Measurements from ENCODE around the gene ARVCF. TPM values are rescaled to one million over a fixed set of nuclear protein-coding genes. Genes with fewer than 3 reads are reported as not detected.
A peak's percentile ranks its signal among the peaks of the same experiment; 100 is the strongest.

The ARVCF gene
- total and polyA plus RNA-seq, 2 donors (not counting 3 experiments of a cell fraction or from before 2014, with no cell fraction given) = 81.3 to 105 TPM

GRCh38 chr22:20021196-20022181 lies 4.9 kb upstream of the ARVCF start:
- intact Hi-C loops (cut with micrococcal nuclease) = loop anchor here (2.0 kb wide), 2 partner anchors 23 to 59 kb away; partner anchors contain the start of gene DGCR8
- Histone ChIP-seq H3K4me1 (ENCODE audit: control insufficient read depth, extremely low read depth, insufficient read depth, low read length) (peaks cover 17% of the 10 kb centered on the region), H3K36me3 (ENCODE audit: control insufficient read depth in 2 of 2, extremely low read depth in 1 of 2, insufficient read depth in 2 of 2, low read length in 2 of 2) (no peaks in the 10 kb centered on the region), H3K4me3 (replicated peaks in 1 of 3; ENCODE audit: insufficient read depth in 1 of 3, low read depth in 1 of 3, low read length in 3 of 3) (peak overlapping the region; percentile 69 to 82 (median 81)), H2AFZ (ENCODE audit: low read depth, low read length) (peak overlapping the region; percentile 45), H3K9me3 (replicated peaks; ENCODE audit: control insufficient read depth, insufficient read depth, low read length) (no peaks in the 10 kb centered on the region), H3K27ac (ENCODE audit: insufficient read depth, low read depth, low read length) (peak overlapping the region; percentile 74), H3K9me1 (replicated peaks; ENCODE audit: control insufficient read depth, extremely low read depth, insufficient read depth, low read length) (no peaks in the 10 kb centered on the region), H3K27me3 (ENCODE audit: control insufficient read depth in 2 of 2, insufficient read depth in 2 of 2, low read length in 2 of 2) (no peaks in the 10 kb centered on the region), H3K9ac (replicated peaks; ENCODE audit: extremely low read depth, insufficient read depth, low read length) (peak overlapping the region; percentile 85), H3K79me2 (ENCODE audit: control insufficient read depth, insufficient read depth, low read length) (peaks cover 22% of the 10 kb centered on the region), H3K4me2 (ENCODE audit: insufficient read depth, low read length) (peak overlapping the region; percentile 59), H4K20me1 (replicated peaks; ENCODE audit: control insufficient read depth, extremely low read depth, insufficient read depth, low read length) (no peaks in the 10 kb centered on the region)
- POLR2A ChIA-PET = no interaction called here
- dilution Hi-C loops (cut with MboI; ENCODE audit: extremely low pct_ligation_motif_present, low sequenced_read_pairs) = no loop called here
- TF ChIP-seq CTCF (IDR thresholded peaks at IDR 0.05; ENCODE audit: extremely low read depth in 1 of 2, insufficient read depth in 1 of 2, low read depth in 1 of 2, low read length in 2 of 2) = no peak
- TF ChIP-seq FOS (IDR thresholded peaks at IDR 0.05; ENCODE audit: borderline replicate concordance, insufficient read depth, low read length) = no peak
- no peak for TF ChIP-seq POLR2A (IDR thresholded peaks at IDR 0.05; ENCODE audit: low read depth, low read length)
- TF ChIP-seq MYC (IDR thresholded peaks at IDR 0.05; ENCODE audit: low read depth, low read length) = no peak
- TF ChIP-seq MAX (IDR thresholded peaks at IDR 0.05; ENCODE audit: insufficient read depth, insufficient read length) = no peak
- TF ChIP-seq GATA2 (IDR thresholded peaks at IDR 0.05; ENCODE audit: insufficient read depth, insufficient read length, low read depth, low read length) = no peak
- no peak for TF ChIP-seq EZH2 (IDR thresholded peaks at IDR 0.05; ENCODE audit: borderline replicate concordance, low read depth, low read length, severe bottlenecking)
- TF ChIP-seq JUN (IDR thresholded peaks at IDR 0.05; ENCODE audit: borderline replicate concordance, insufficient read depth, insufficient read length, low read depth) = no peak
- no peak for TF ChIP-seq POLR2AphosphoS5 (IDR thresholded peaks at IDR 0.05; ENCODE audit: insufficient read depth, low read depth, low read length)
- FAIRE-seq (peak; percentile 61), DNase-seq (ENCODE audit: low read depth, low spot score) (peak; percentile 42)
- BruUV-seq (replicated peaks) = TSS peak; percentile 26
- CTCF ChIA-PET = interaction anchor here (1.0 to 2.7 kb wide), 8 partner anchors 10 to 291 kb away, joined by 3 to 10 read pairs (median 4); no protein-coding TSS in a partner anchor

All from endothelial cell of umbilical vein (primary cell).